NOMO-1 treated with dmso at 0.1 percent for 144 hours (cell line): ENCODE results near the gene SCRN3.

ENCODE experiments used
- DNase-seq: peaks from one replicate; lab custom pipeline; 2025; ENCODE audit not compliant: unreplicated experiment; lab: John Stamatoyannopoulos, UW

Gene SCRN3

GRCh38 chr2:174477759-174478158 is 82.2 kb downstream of the SCRN3 start:
- DNase-seq: no peak
